HepG2 (cell line): ENCODE data around the gene SEC11A. TPM values are rescaled to one million over a fixed set of nuclear protein-coding genes. Genes with fewer than 3 reads are reported as not detected.

ENCODE experiments used
- ARNT2 ChIP-seq: sonication (generic); formaldehyde crosslinking; IDR thresholded peaks from 2 replicates; pipeline ENCODE4 v1.8.0; 2022; ENCODE audit warnings: mild to moderate bottlenecking, low read depth, missing genetic modification reagents, moderate library complexity
- CBX2 ChIP-seq, 2 experiments: fragments of 200-600 bp in 1 of 2; sonication (generic); formaldehyde crosslinking in 1 of 2; IDR thresholded peaks; 2 replicates each; pipeline versions ENCODE4 v1.7.0 to v1.8.1; 2018 to 2022; ENCODE audit warnings: low read depth in 2 of 2, low read length in 1 of 2, mild to moderate bottlenecking in 1 of 2, missing genetic modification reagents in 1 of 2
- DNMT3B ChIP-seq: conservative IDR thresholded peaks from 2 replicates; pipeline ENCODE4 v1.6.1; 2016; ENCODE audit warnings: missing biosample characterization, control low read depth
- GABPB1 ChIP-seq: IDR thresholded peaks from 2 replicates; pipeline ENCODE4 v1.6.1; 2016; ENCODE audit warnings: mild to moderate bottlenecking, missing genetic modification reagents, moderate library complexity, missing compliant biosample characterization
- HMGA1 ChIP-seq: sonication (generic); formaldehyde crosslinking; conservative IDR thresholded peaks from 2 replicates; pipeline ENCODE4 v1.4.0; 2020; ENCODE audit warnings: missing genetic modification reagents
- JUN ChIP-seq: sonication (generic); formaldehyde crosslinking; IDR thresholded peaks from 2 replicates; pipeline ENCODE4 v1.4.0; 2020; ENCODE audit warnings: mild to moderate bottlenecking, missing genetic modification reagents
- KMT2A ChIP-seq: sonication (generic); formaldehyde crosslinking; IDR thresholded peaks from 2 replicates; pipeline ENCODE4 v1.4.0; 2020; ENCODE audit warnings: missing genetic modification reagents
- RBFOX2 ChIP-seq: fragments of 200-400 bp; formaldehyde crosslinking; IDR thresholded peaks from 2 replicates; pipeline ENCODE4 v1.6.1; 2017; ENCODE audit warnings: low read depth, mild to moderate bottlenecking, low read length
- RCOR2 ChIP-seq: IDR thresholded peaks from 2 replicates; pipeline ENCODE4 v1.6.1; 2016; ENCODE audit warnings: missing biosample characterization, missing genetic modification reagents
- ZFY ChIP-seq: sonication (generic); formaldehyde crosslinking; IDR thresholded peaks from 2 replicates; pipeline ENCODE4 v1.4.0; 2020; ENCODE audit warnings: missing genetic modification reagents
- ZMAT3 ChIP-seq: sonication (generic); formaldehyde crosslinking; conservative IDR thresholded peaks from 2 replicates; pipeline ENCODE4 v1.7.0; 2021; ENCODE audit warnings: missing genetic modification reagents
- ZNF230 ChIP-seq: sonication (generic); formaldehyde crosslinking; IDR thresholded peaks from 2 replicates; pipeline ENCODE4 v1.4.0; 2020; ENCODE audit warnings: mild to moderate bottlenecking, missing genetic modification reagents
- ZNF329 ChIP-seq: sonication (generic); formaldehyde crosslinking; IDR thresholded peaks from 2 replicates; pipeline ENCODE4 v1.9.0; 2021; ENCODE audit warnings: low read depth, mild to moderate bottlenecking, missing genetic modification reagents
- polyA plus RNA-seq, 8 experiments: library from polyadenylated mRNA; depleted of rRNA in 3 of 8; stranded (reverse) in 7 of 8; unstranded in 1 of 8; fragments of >200 nt; fragmentation: Illumina TruSeq in 4 of 8; extraction: Trizol in 4 of 8; gene quantifications; 2 replicates each; pipeline versions ENCODE4 v1.2.1 to v1.2.3, GENCODE V29; 2011 to 2016; ENCODE audit warnings: low read depth in 4 of 8, missing spikeins in 1 of 8, mixed read lengths in 1 of 8; ENCODE audit not compliant: insufficient read depth in 1 of 8
- total RNA-seq, 5 experiments: library from RNA; depleted of rRNA; stranded (reverse); fragments of >200 nt; fragmentation: Illumina TruSeq; extraction: Trizol; gene quantifications; 2 replicates each; pipeline ENCODE4 v1.2.3, GENCODE V29; 2016; ENCODE audit warnings: low read depth in 1 of 5
- TF ChIP-seq, protein P1 (sequence below): sonication (generic); formaldehyde crosslinking; IDR thresholded peaks from 2 replicates; pipeline ENCODE4 v1.4.0; 2020; ENCODE audit warnings: missing genetic modification reagents
- TF ChIP-seq, protein P2 (sequence below): sonication (generic); formaldehyde crosslinking; IDR thresholded peaks from 2 replicates; pipeline ENCODE4 v1.5.0; 2020; ENCODE audit warnings: mild to moderate bottlenecking, missing genetic modification reagents
- TF ChIP-seq, protein P3 (sequence below): sonication (generic); formaldehyde crosslinking; conservative IDR thresholded peaks from 2 replicates; pipeline ENCODE4 v1.4.0; 2020; ENCODE audit warnings: mild to moderate bottlenecking, missing genetic modification reagents, moderate library complexity
- TF ChIP-seq, protein P4 (sequence below): sonication (generic); formaldehyde crosslinking; conservative IDR thresholded peaks from 2 replicates; pipeline ENCODE4 v1.8.1; 2023; ENCODE audit warnings: missing genetic modification reagents
- TF ChIP-seq, protein P5 (sequence below): IDR thresholded peaks from 2 replicates; pipeline ENCODE4 v1.6.1; 2016

The SEC11A gene
- total and polyA plus RNA-seq, 2 of the 13 experiments (the other 11 are each of a cell fraction or from before 2014, with no cell fraction given), result 141 to 230 TPM

DNA sequence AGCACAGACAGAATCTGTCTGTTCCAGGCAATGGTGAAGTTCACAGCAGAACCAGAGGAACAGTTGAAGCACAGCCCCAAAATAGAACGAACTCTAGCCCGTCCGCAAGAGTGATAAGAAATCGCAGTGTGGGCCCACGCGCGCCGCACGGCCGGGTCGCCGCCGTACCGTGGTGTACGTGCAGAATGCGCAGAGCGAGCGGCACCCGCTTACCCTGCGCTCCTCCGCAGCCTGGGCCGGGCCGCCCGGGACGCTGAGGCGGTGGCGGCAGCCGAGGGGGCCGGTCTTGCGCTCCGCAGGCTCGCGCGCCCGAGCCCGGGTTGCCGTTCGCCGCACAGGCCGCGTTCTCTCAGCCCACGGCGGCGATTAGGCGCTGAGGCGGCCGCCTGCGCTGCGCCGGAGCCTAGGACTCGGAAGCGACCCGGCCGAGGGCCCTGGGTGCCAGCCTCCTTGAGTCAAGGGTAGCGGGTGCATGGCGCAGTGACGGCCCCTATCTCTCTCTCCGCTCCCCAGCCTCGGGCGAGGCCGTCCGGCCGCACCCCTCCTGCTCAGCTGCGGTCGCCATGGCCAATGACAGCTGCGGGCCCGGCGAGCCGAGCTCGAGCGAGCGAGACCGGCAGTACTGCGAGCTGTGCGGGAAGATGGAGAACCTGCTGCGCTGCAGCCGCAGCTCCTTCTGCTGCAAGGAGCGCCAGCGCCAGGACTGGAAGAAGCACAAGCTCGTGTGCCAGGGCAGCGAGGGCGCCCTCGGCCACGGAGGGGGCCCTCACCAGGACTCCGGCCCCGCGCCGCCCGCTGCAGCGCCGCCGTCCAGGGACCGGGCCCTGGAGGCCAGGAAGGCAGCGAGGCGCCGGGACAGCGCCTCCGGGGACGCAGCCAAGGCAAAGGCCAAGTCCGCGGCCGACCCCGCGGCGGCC, 82.4 kb downstream of the SEC11A start (continued):
- TF ChIP-seq, protein P1, sequence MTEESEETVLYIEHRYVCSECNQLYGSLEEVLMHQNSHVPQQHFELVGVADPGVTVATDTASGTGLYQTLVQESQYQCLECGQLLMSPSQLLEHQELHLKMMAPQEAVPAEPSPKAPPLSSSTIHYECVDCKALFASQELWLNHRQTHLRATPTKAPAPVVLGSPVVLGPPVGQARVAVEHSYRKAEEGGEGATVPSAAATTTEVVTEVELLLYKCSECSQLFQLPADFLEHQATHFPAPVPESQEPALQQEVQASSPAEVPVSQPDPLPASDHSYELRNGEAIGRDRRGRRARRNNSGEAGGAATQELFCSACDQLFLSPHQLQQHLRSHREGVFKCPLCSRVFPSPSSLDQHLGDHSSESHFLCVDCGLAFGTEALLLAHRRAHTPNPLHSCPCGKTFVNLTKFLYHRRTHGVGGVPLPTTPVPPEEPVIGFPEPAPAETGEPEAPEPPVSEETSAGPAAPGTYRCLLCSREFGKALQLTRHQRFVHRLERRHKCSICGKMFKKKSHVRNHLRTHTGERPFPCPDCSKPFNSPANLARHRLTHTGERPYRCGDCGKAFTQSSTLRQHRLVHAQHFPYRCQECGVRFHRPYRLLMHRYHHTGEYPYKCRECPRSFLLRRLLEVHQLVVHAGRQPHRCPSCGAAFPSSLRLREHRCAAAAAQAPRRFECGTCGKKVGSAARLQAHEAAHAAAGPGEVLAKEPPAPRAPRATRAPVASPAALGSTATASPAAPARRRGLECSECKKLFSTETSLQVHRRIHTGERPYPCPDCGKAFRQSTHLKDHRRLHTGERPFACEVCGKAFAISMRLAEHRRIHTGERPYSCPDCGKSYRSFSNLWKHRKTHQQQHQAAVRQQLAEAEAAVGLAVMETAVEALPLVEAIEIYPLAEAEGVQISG (CRISPR knock-in tag), result peak; percentile 69
- TF ChIP-seq, protein P2, sequence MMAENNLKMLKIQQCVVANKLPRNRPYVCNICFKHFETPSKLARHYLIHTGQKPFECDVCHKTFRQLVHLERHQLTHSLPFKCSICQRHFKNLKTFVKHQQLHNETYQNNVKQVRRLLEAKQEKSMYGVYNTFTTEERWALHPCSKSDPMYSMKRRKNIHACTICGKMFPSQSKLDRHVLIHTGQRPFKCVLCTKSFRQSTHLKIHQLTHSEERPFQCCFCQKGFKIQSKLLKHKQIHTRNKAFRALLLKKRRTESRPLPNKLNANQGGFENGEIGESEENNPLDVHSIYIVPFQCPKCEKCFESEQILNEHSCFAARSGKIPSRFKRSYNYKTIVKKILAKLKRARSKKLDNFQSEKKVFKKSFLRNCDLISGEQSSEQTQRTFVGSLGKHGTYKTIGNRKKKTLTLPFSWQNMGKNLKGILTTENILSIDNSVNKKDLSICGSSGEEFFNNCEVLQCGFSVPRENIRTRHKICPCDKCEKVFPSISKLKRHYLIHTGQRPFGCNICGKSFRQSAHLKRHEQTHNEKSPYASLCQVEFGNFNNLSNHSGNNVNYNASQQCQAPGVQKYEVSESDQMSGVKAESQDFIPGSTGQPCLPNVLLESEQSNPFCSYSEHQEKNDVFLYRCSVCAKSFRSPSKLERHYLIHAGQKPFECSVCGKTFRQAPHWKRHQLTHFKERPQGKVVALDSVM (CRISPR knock-in tag), result peak; percentile 77
- TF ChIP-seq CBX2 (IDR thresholded peaks at IDR 0.05; ENCODE audit: low read depth, low read length) (no peak), CBX2 (CRISPR knock-in tag; IDR thresholded peaks at IDR 0.05; ENCODE audit: low read depth) (peak; percentile 46; the same call in 1 of the 2 replicates), ZNF329 (CRISPR knock-in tag) (0 out of 2 replicates have a peak, but pooled peaks have one; percentile 22), DNMT3B (CRISPR knock-in tag) (no peak), RCOR2 (CRISPR knock-in tag) (no peak), KMT2A (CRISPR knock-in tag) (peak; percentile 53), ARNT2 (CRISPR knock-in tag) (peak; percentile 66; the same call in 1 of the 2 replicates), ZFY (peak; percentile 81), JUN (CRISPR knock-in tag) (no peak), ZNF230 (CRISPR knock-in tag) (peak; percentile 33; the same call in 1 of the 2 replicates), ZMAT3 (CRISPR knock-in tag) (no peak), HMGA1 (no peak), RBFOX2 (peak; percentile 77), GABPB1 (CRISPR knock-in tag) (peak; percentile 72; the same call in 1 of the 2 replicates)
- TF ChIP-seq, protein P3, sequence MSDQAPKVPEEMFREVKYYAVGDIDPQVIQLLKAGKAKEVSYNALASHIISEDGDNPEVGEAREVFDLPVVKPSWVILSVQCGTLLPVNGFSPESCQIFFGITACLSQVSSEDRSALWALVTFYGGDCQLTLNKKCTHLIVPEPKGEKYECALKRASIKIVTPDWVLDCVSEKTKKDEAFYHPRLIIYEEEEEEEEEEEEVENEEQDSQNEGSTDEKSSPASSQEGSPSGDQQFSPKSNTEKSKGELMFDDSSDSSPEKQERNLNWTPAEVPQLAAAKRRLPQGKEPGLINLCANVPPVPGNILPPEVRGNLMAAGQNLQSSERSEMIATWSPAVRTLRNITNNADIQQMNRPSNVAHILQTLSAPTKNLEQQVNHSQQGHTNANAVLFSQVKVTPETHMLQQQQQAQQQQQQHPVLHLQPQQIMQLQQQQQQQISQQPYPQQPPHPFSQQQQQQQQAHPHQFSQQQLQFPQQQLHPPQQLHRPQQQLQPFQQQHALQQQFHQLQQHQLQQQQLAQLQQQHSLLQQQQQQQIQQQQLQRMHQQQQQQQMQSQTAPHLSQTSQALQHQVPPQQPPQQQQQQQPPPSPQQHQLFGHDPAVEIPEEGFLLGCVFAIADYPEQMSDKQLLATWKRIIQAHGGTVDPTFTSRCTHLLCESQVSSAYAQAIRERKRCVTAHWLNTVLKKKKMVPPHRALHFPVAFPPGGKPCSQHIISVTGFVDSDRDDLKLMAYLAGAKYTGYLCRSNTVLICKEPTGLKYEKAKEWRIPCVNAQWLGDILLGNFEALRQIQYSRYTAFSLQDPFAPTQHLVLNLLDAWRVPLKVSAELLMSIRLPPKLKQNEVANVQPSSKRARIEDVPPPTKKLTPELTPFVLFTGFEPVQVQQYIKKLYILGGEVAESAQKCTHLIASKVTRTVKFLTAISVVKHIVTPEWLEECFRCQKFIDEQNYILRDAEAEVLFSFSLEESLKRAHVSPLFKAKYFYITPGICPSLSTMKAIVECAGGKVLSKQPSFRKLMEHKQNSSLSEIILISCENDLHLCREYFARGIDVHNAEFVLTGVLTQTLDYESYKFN (CRISPR knock-in tag), result 0 out of 2 replicates have a peak, but pooled peaks have one; percentile 20
- TF ChIP-seq, protein P4, sequence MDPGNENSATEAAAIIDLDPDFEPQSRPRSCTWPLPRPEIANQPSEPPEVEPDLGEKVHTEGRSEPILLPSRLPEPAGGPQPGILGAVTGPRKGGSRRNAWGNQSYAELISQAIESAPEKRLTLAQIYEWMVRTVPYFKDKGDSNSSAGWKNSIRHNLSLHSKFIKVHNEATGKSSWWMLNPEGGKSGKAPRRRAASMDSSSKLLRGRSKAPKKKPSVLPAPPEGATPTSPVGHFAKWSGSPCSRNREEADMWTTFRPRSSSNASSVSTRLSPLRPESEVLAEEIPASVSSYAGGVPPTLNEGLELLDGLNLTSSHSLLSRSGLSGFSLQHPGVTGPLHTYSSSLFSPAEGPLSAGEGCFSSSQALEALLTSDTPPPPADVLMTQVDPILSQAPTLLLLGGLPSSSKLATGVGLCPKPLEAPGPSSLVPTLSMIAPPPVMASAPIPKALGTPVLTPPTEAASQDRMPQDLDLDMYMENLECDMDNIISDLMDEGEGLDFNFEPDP (CRISPR knock-in tag), result no peak
- TF ChIP-seq, protein P5, sequence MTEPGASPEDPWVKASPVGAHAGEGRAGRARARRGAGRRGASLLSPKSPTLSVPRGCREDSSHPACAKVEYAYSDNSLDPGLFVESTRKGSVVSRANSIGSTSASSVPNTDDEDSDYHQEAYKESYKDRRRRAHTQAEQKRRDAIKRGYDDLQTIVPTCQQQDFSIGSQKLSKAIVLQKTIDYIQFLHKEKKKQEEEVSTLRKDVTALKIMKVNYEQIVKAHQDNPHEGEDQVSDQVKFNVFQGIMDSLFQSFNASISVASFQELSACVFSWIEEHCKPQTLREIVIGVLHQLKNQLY (CRISPR knock-in tag), result no peak
